SK-N-SH (cell line): ENCODE measurements around the gene TMEM256. TPM values are rescaled to one million over a fixed set of nuclear protein-coding genes. Genes with fewer than 3 reads are reported as not detected.

ENCODE experiments used
- CTCF ChIA-PET: fragments of 300-600, 350-600 bp; formaldehyde crosslinking; extraction: SDS; loops from one replicate; lab custom pipeline; 2021; lab: Yijun Ruan, JAX
- POLR2A ChIA-PET: fragments of 350-600 bp; sonication (Branson Sonifier 250); formaldehyde crosslinking; extraction: SDS; loops from one replicate; lab custom pipeline; 2020; ENCODE audit warnings: antibody characterized with exemption, inconsistent platforms; lab: Yijun Ruan, JAX
- DNase-seq: peaks from one replicate; pipeline ENCODE4 v3.0.0; 2012
- H2AFZ ChIP-seq: fragments of 200-600 bp; sonication (generic); 2 replicates; pipeline ENCODE4 v1.8.1; 2016; ENCODE audit warnings: antibody characterized with exemption, mild to moderate bottlenecking, low read depth
- H3F3A ChIP-seq: fragments of 200-600 bp; sonication (generic); replicated peaks from 2 replicates; pipeline ENCODE3; 2016; ENCODE audit warnings: antibody characterized with exemption, mild to moderate bottlenecking; ENCODE audit not compliant: insufficient read depth
- H3K27ac ChIP-seq, 2 experiments: fragments of 200-500 bp in 1 of 2; fragments of 200-600 bp in 1 of 2; sonication (Bioruptor generic) in 1 of 2; sonication (generic), shearing (Covaris generic) in 1 of 2; 2 replicates each; pipeline versions ENCODE4 v1.5.1 to v1.6.1; 2014 to 2016; ENCODE audit warnings: low read depth in 2 of 2, inconsistent platforms in 1 of 2, low read length in 1 of 2, mild to moderate bottlenecking in 1 of 2, mixed read lengths in 1 of 2
- H3K27me3 ChIP-seq: fragments of 200-600 bp; sonication (generic), shearing (Covaris generic); 2 replicates; pipeline ENCODE4 v1.6.1; 2016; ENCODE audit warnings: mixed run types; ENCODE audit not compliant: insufficient read depth
- H3K36me3 ChIP-seq, 2 experiments: fragments of 200-500 bp in 1 of 2; fragments of 200-600 bp in 1 of 2; sonication (Bioruptor generic) in 1 of 2; sonication (generic) in 1 of 2; replicated peaks in 1 of 2; 2 replicates each; pipeline versions ENCODE3 to v1.5.1; 2014 to 2016; ENCODE audit warnings: low read length in 1 of 2, mild to moderate bottlenecking in 1 of 2; ENCODE audit not compliant: insufficient read depth in 2 of 2, control insufficient read depth in 1 of 2
- H3K4me1 ChIP-seq, 2 experiments: fragments of 200-500 bp in 1 of 2; fragments of 200-600 bp in 1 of 2; sonication (Bioruptor generic) in 1 of 2; sonication (generic), shearing (Covaris generic) in 1 of 2; 2 replicates each; pipeline versions ENCODE4 v1.5.1 to v1.6.1; 2014 to 2016; ENCODE audit warnings: low read depth in 1 of 2, low read length in 1 of 2, mixed run types in 1 of 2; ENCODE audit not compliant: insufficient read depth in 2 of 2, control insufficient read depth in 1 of 2
- H3K4me2 ChIP-seq: fragments of 200-600 bp; sonication (generic), shearing (Covaris generic); 2 replicates; pipeline ENCODE4 v1.6.1; 2017; ENCODE audit warnings: mixed run types
- H3K4me3 ChIP-seq, 2 experiments: fragments of 200-500 bp in 1 of 2; fragments of 200-600 bp in 1 of 2; sonication (Bioruptor generic) in 1 of 2; sonication (generic), shearing (Covaris generic) in 1 of 2; 2 replicates each; pipeline versions ENCODE4 v1.5.1 to v1.8.1; 2014 to 2016; ENCODE audit warnings: low read depth in 2 of 2, inconsistent platforms in 1 of 2, low read length in 1 of 2, mild to moderate bottlenecking in 1 of 2, mixed read lengths in 1 of 2, moderate library complexity in 1 of 2
- H3K79me2 ChIP-seq: fragments of 200-600 bp; sonication (generic); 2 replicates; pipeline ENCODE4 v1.8.1; 2017; ENCODE audit warnings: mild to moderate bottlenecking; ENCODE audit not compliant: insufficient read depth
- H3K9ac ChIP-seq: fragments of 200-600 bp; sonication (generic); 2 replicates; pipeline ENCODE4 v1.6.1; 2017; ENCODE audit warnings: mixed run types
- H3K9me2 ChIP-seq: fragments of 200-600 bp; sonication (generic); 2 replicates; pipeline ENCODE4 v1.6.1; 2017; ENCODE audit warnings: mixed run types
- H3K9me3 ChIP-seq: fragments of 200-600 bp; sonication (generic); 2 replicates; pipeline ENCODE4 v1.6.1; 2017; ENCODE audit warnings: mixed run types, mild to moderate bottlenecking, moderate library complexity
- H4K20me1 ChIP-seq: fragments of 200-600 bp; sonication (generic); 2 replicates; pipeline ENCODE4 v1.6.1; 2017; ENCODE audit warnings: mild to moderate bottlenecking, mixed run types; ENCODE audit not compliant: insufficient read depth
- CTCF ChIP-seq: fragments of 200-600 bp; sonication (generic); IDR thresholded peaks from 2 replicates; pipeline ENCODE4 v1.6.1; 2017; ENCODE audit warnings: antibody characterized with exemption, mild to moderate bottlenecking, moderate library complexity
- ELF1 ChIP-seq: IDR thresholded peaks from 2 replicates; pipeline ENCODE4 v1.4.0; 2012
- EP300 ChIP-seq, 2 experiments: IDR thresholded peaks; 2 replicates each; pipeline versions ENCODE4 v1.4.0 to v1.6.1; 2012; ENCODE audit warnings: borderline replicate concordance in 1 of 2, low read depth in 1 of 2, low read length in 1 of 2
- EZH2phosphoT487 ChIP-seq: fragments of 200-600 bp; sonication (generic); IDR thresholded peaks from 2 replicates; pipeline ENCODE4 v1.6.1; 2017; ENCODE audit warnings: low read depth, mixed run types, mild to moderate bottlenecking, antibody characterized with exemption, moderate library complexity, borderline replicate concordance
- FOXJ3 ChIP-seq: sonication (generic); formaldehyde crosslinking; IDR thresholded peaks from 2 replicates; pipeline ENCODE4 v1.5.1; 2020; ENCODE audit warnings: mild to moderate bottlenecking, missing genetic modification reagents
- FOXM1 ChIP-seq: IDR thresholded peaks from 2 replicates; pipeline ENCODE4 v1.4.0; 2012; ENCODE audit warnings: low read depth, mild to moderate bottlenecking
- GATA2 ChIP-seq: sonication (generic); formaldehyde crosslinking; IDR thresholded peaks from 2 replicates; pipeline ENCODE4 v1.5.0; 2020; ENCODE audit warnings: mild to moderate bottlenecking, missing genetic modification reagents
- IRF3 ChIP-seq: fragments of 150-350 bp; IDR thresholded peaks from 2 replicates; pipeline ENCODE4 v1.6.1; 2016; ENCODE audit warnings: mild to moderate bottlenecking, low read depth, low read length
- JUND ChIP-seq: IDR thresholded peaks from 2 replicates; pipeline ENCODE4 v1.4.0; 2012
- MXI1 ChIP-seq: IDR thresholded peaks from 2 replicates; pipeline ENCODE4 v1.6.1; 2012; ENCODE audit warnings: mild to moderate bottlenecking, low read depth, low read length, improper control_type of control experiment
- NRF1 ChIP-seq: IDR thresholded peaks from 2 replicates; pipeline ENCODE4 v1.6.1; 2012; ENCODE audit warnings: low read depth, mild to moderate bottlenecking, low read length
- PBX3 ChIP-seq: IDR thresholded peaks from 2 replicates; pipeline ENCODE4; 2012
- POLR2AphosphoS5 ChIP-seq: IDR thresholded peaks from 2 replicates; pipeline ENCODE4 v1.6.1; 2012; ENCODE audit warnings: low read depth, low read length
- RFX5 ChIP-seq: IDR thresholded peaks from 2 replicates; pipeline ENCODE4 v1.6.1; 2012; ENCODE audit warnings: mild to moderate bottlenecking, improper control_type of control experiment, low read length
- SIN3A ChIP-seq: IDR thresholded peaks from 2 replicates; pipeline ENCODE4 v1.6.1; 2012; ENCODE audit warnings: low read depth, mild to moderate bottlenecking, low read length, moderate library complexity, borderline replicate concordance
- SMC3 ChIP-seq: IDR thresholded peaks from 2 replicates; pipeline ENCODE4 v1.6.1; 2012; ENCODE audit warnings: low read depth, low read length, improper control_type of control experiment
- TCF12 ChIP-seq: IDR thresholded peaks from 2 replicates; pipeline ENCODE4 v1.4.0; 2012
- TEAD4 ChIP-seq: IDR thresholded peaks from 2 replicates; pipeline ENCODE4 v1.4.0; 2012; ENCODE audit warnings: mild to moderate bottlenecking, borderline replicate concordance; ENCODE audit not compliant: insufficient read depth
- USF2 ChIP-seq: fragments of 150-350 bp; IDR thresholded peaks from 2 replicates; pipeline ENCODE4 v1.6.1; 2017; ENCODE audit warnings: antibody characterized with exemption, low read length, low read depth, borderline replicate concordance
- WGBS: methylation state at CpG from one replicate; pipeline ENCODE4 v1.1.6; 2017; ENCODE audit warnings: low lambda C conversion rate; 5-methylcytosine and 5-hydroxymethylcytosine counted together
- polyA plus RNA-seq, 3 experiments: library from polyadenylated mRNA; depleted of rRNA; stranded (reverse); fragments of >200 nt; gene quantifications; 2 replicates each; pipeline ENCODE4 v1.2.3, GENCODE V29; 2012

Gene TMEM256
- polyA plus RNA-seq, 1 of the 3 experiments (the other 2 are of a cell fraction), result 213 TPM

GRCh38 chr17:7380321-7380720 lies 23.6 kb downstream of the TMEM256 start:
- WGBS, result 59% methylated on average over 7 of the region's 7 CpGs
- Histone ChIP-seq H3K36me3 (no peaks in the 10 kb centered on the region), H3K9me3 (no peaks in the 10 kb centered on the region), H4K20me1 (no peaks in the 10 kb centered on the region), H3K9me2 (no peaks in the 10 kb centered on the region), H3K4me2 (peak overlapping the region; percentile 37; the same call in 1 of the 2 replicates), H3F3A (no peaks in the 10 kb centered on the region), H3K27ac (no peak overlapping the region), H3K4me3 (no peak overlapping the region), H3K27me3 (peaks cover 8% of the 10 kb centered on the region; the same call in 1 of the 2 replicates), H3K79me2 (no peaks in the 10 kb centered on the region), H3K9ac (no peak overlapping the region), H3K4me1 (peaks cover 0 to 32% of the 10 kb centered on the region in 2 experiments; a peak in 2 of 4 replicates), H2AFZ (no peak overlapping the region)
- CTCF ChIA-PET, result interaction anchor here (1.1 to 1.3 kb wide), 5 partner anchors 9 to 180 kb away, joined by 3 to 11 read pairs (median 5); no protein-coding TSS in a partner anchor
- POLR2A ChIA-PET, result interaction anchor here (0.6 to 1.2 kb wide), 4 partner anchors 23 to 333 kb away, joined by 3 to 4 read pairs (median 3); partner anchors contain the start of gene TMEM256
- DNase-seq, result peak; percentile 54
- TF ChIP-seq SIN3A, result no peak
- TF ChIP-seq GATA2, result no peak
- TF ChIP-seq FOXM1, result no peak
- no peak for TF ChIP-seq FOXJ3
- TF ChIP-seq SMC3, result no peak
- no peak for TF ChIP-seq POLR2AphosphoS5

GRCh38 chr17:7379134-7379533 lies 24.8 kb downstream of the TMEM256 start:
- H3K9me3 ChIP-seq, result no peaks in the 10 kb centered on the region

GRCh38 chr17:7374353-7374752 lies 29.5 kb downstream of the TMEM256 start:
- Histone ChIP-seq H3K9ac (no peak overlapping the region), H3K4me3 (no peak overlapping the region), H3K36me3 (no peaks in the 10 kb centered on the region), H3K4me1 (no peaks in the 10 kb centered on the region; a peak in 1 of 4 replicates), H2AFZ (no peak overlapping the region), H3K27me3 (no peaks in the 10 kb centered on the region; the same call in 1 of the 2 replicates), H4K20me1 (no peaks in the 10 kb centered on the region), H3K27ac (no peak overlapping the region), H3K4me2 (no peak overlapping the region), H3K9me3 (no peaks in the 10 kb centered on the region), H3K9me2 (no peaks in the 10 kb centered on the region), H3K79me2 (no peaks in the 10 kb centered on the region), H3F3A (peaks cover 2% of the 10 kb centered on the region)
- POLR2A ChIA-PET, result no interaction called here
- 35% methylated on average over 2 of the region's 2 CpGs for WGBS
- CTCF ChIA-PET, result interaction anchor here (0.7 to 5.3 kb wide), 2 partner anchors 18 to 85 kb away, joined by 3 to 33 read pairs; partner anchors contain the start of gene TMEM95
- DNase-seq, result no peak
- TF ChIP-seq USF2, result no peak
- no peak for TF ChIP-seq EP300 (IDR thresholded peaks at IDR 0.05; ENCODE audit: borderline replicate concordance in 1 of 2, low read depth in 1 of 2, low read length in 1 of 2)
- TF ChIP-seq TEAD4, result no peak
- no peak for TF ChIP-seq TCF12
- TF ChIP-seq EZH2phosphoT487, result no peak
- no peak for TF ChIP-seq IRF3
- TF ChIP-seq RFX5, result no peak
- no peak for TF ChIP-seq ELF1
- no peak for TF ChIP-seq CTCF
- no peak for TF ChIP-seq MXI1
- TF ChIP-seq GATA2, result no peak
- no peak for TF ChIP-seq JUND
- no peak for TF ChIP-seq PBX3

More at GRCh38 chr17:7379134-7379533, 24.8 kb downstream of the TMEM256 start:
- Histone ChIP-seq H3K79me2 (no peaks in the 10 kb centered on the region), H3K9me2 (no peaks in the 10 kb centered on the region), H3K9ac (no peak overlapping the region), H3K4me1 (peaks cover 0 to 26% of the 10 kb centered on the region in 2 experiments; a peak in 2 of 4 replicates), H4K20me1 (no peaks in the 10 kb centered on the region), H3K27me3 (peaks cover 8% of the 10 kb centered on the region; the same call in 1 of the 2 replicates), H3K4me3 (no peak overlapping the region), H3F3A (no peaks in the 10 kb centered on the region), H3K36me3 (no peaks in the 10 kb centered on the region), H3K4me2 (no peak overlapping the region)
- ChIA-PET CTCF (no interaction called here), POLR2A (no interaction called here)
- DNase-seq, result no peak
- 81% methylated on average over 3 of the region's 3 CpGs for WGBS
- TF ChIP-seq NRF1, result no peak
- TF ChIP-seq, all 33 proteins: peak for 0
- Histone ChIP-seq H3K27ac (no peak overlapping the region), H2AFZ (no peak overlapping the region)
